IMR-90 (cell line): ENCODE results near the gene MIA2. TPM values are rescaled to one million over a fixed set of nuclear protein-coding genes. Genes with fewer than 3 reads are reported as not detected.

ENCODE experiments used
- ATAC-seq: fragments of 200-7000 bp; cut with Tn5 transposase; 2 replicates; pipeline ENCODE4 v1.9.1; 2020; ENCODE audit warnings: low read depth, mild to moderate bottlenecking, moderate library complexity
- BruUV-seq: library from RNA; stranded (reverse); fragments of 400-500 nt; replicated peaks from 2 replicates; lab custom pipeline; 2021; lab: Mats Ljungman, UMichigan
- CTCF ChIA-PET: fragments of 300-600 bp; formaldehyde crosslinking; extraction: SDS; loops from one replicate; lab custom pipeline; 2021; ENCODE audit warnings: antibody characterized with exemption; lab: Yijun Ruan, JAX
- POLR2A ChIA-PET: fragments of 300-600 bp; sonication (Branson Sonifier 250); formaldehyde crosslinking; loops from one replicate; lab custom pipeline; 2022; ENCODE audit warnings: antibody characterized with exemption; ENCODE audit not compliant: unreplicated experiment; lab: Charles Lee
- DNase-seq: peaks from one replicate; pipeline ENCODE4 v3.0.0; 2013
- H2AFZ ChIP-seq: replicated peaks from 2 replicates; pipeline ENCODE3; 2013; ENCODE audit warnings: low read length, mild to moderate bottlenecking; ENCODE audit not compliant: poor library complexity
- H2AK5ac ChIP-seq: 2 replicates; pipeline ENCODE4 v1.6.1; 2013; ENCODE audit warnings: low read depth, low read length, inconsistent platforms
- H2AK9ac ChIP-seq: replicated peaks from 2 replicates; pipeline ENCODE3; 2013; ENCODE audit warnings: mild to moderate bottlenecking, low read depth, low read length, moderate library complexity; ENCODE audit not compliant: poor library complexity
- H2BK120ac ChIP-seq: 2 replicates; pipeline ENCODE4 v1.6.1; 2013; ENCODE audit warnings: low read depth, low read length, inconsistent platforms
- H2BK15ac ChIP-seq: 3 replicates; pipeline ENCODE4 v1.6.1; 2013; ENCODE audit warnings: low read depth, low read length, inconsistent platforms
- H2BK20ac ChIP-seq: 2 replicates; pipeline ENCODE4 v1.6.1; 2013; ENCODE audit warnings: low read depth, mild to moderate bottlenecking, inconsistent platforms, low read length, moderate library complexity
- H2BK5ac ChIP-seq: 2 replicates; pipeline ENCODE4 v1.6.1; 2013; ENCODE audit warnings: mild to moderate bottlenecking, low read depth, low read length, inconsistent platforms; ENCODE audit not compliant: poor library complexity, severe bottlenecking
- H3K14ac ChIP-seq: replicated peaks from 2 replicates; pipeline ENCODE4 v1.6.1; 2013; ENCODE audit warnings: low read depth, low read length, inconsistent platforms
- H3K18ac ChIP-seq: 2 replicates; pipeline ENCODE4 v1.6.1; 2013; ENCODE audit warnings: low read depth, low read length, control low read depth
- H3K23ac ChIP-seq: 2 replicates; pipeline ENCODE4 v1.6.1; 2013; ENCODE audit warnings: low read depth, low read length, inconsistent platforms
- H3K27ac ChIP-seq: 2 replicates; pipeline ENCODE4 v1.5.1; 2013; ENCODE audit warnings: mild to moderate bottlenecking, control low read depth, low read length; ENCODE audit not compliant: insufficient read depth
- H3K27me3 ChIP-seq: 2 replicates; pipeline ENCODE4 v1.6.1; 2013; ENCODE audit warnings: low read length; ENCODE audit not compliant: control insufficient read depth, insufficient read depth
- H3K36me3 ChIP-seq: 2 replicates; pipeline ENCODE4 v1.6.1; 2013; ENCODE audit warnings: low read length, mixed read lengths; ENCODE audit not compliant: control insufficient read depth, insufficient read depth
- H3K4ac ChIP-seq: 2 replicates; pipeline ENCODE4 v1.6.1; 2013; ENCODE audit warnings: low read depth, low read length, inconsistent platforms
- H3K4me1 ChIP-seq: 2 replicates; pipeline ENCODE4 v1.6.1; 2013; ENCODE audit warnings: low read length, mixed read lengths; ENCODE audit not compliant: control insufficient read depth, insufficient read depth
- H3K4me2 ChIP-seq: 2 replicates; pipeline ENCODE4 v1.6.1; 2013; ENCODE audit warnings: low read depth, mild to moderate bottlenecking, control low read depth, low read length, moderate library complexity
- H3K4me3 ChIP-seq: 2 replicates; pipeline ENCODE4 v1.5.1; 2013; ENCODE audit warnings: low read depth, mild to moderate bottlenecking, control low read depth, low read length, moderate library complexity; ENCODE audit not compliant: insufficient read depth
- H3K56ac ChIP-seq: 2 replicates; pipeline ENCODE4 v1.6.1; 2013; ENCODE audit warnings: low read length, inconsistent platforms; ENCODE audit not compliant: insufficient read depth; ENCODE audit errors: extremely low read depth
- H3K79me1 ChIP-seq, 2 experiments: 2 replicates each; pipeline ENCODE4 v1.6.1; 2013; ENCODE audit warnings: low read length in 2 of 2, inconsistent platforms in 1 of 2, low read depth in 1 of 2
- H3K9ac ChIP-seq: 2 replicates; pipeline ENCODE4 v1.6.1; 2013; ENCODE audit warnings: low read depth, low read length, control low read depth
- H3K9me1 ChIP-seq: 2 replicates; pipeline ENCODE4 v1.6.1; 2013; ENCODE audit warnings: low read length, inconsistent platforms; ENCODE audit not compliant: insufficient read depth
- H3K9me3 ChIP-seq: 2 replicates; pipeline ENCODE4 v1.6.1; 2013; ENCODE audit warnings: low read length; ENCODE audit not compliant: control insufficient read depth, insufficient read depth
- H4K20me1 ChIP-seq: 2 replicates; pipeline ENCODE4 v1.6.1; 2013; ENCODE audit warnings: low read length, inconsistent platforms; ENCODE audit not compliant: insufficient read depth
- H4K5ac ChIP-seq: 2 replicates; pipeline ENCODE4 v1.6.1; 2013; ENCODE audit warnings: mild to moderate bottlenecking, low read depth, low read length, control low read depth
- H4K8ac ChIP-seq, 2 experiments: 2 replicates each; pipeline ENCODE4 v1.6.1; 2013; ENCODE audit warnings: low read depth in 2 of 2, low read length in 2 of 2, control low read depth in 1 of 2, inconsistent platforms in 1 of 2
- H4K91ac ChIP-seq: 2 replicates; pipeline ENCODE4 v1.6.1; 2013; ENCODE audit warnings: low read depth, low read length, inconsistent platforms; ENCODE audit not compliant: insufficient read depth
- BHLHE40 ChIP-seq: fragments of 150-350 bp; IDR thresholded peaks from 2 replicates; pipeline ENCODE4 v1.6.1; 2016; ENCODE audit warnings: mild to moderate bottlenecking, low read depth, low read length
- CEBPB ChIP-seq: IDR thresholded peaks from 2 replicates; pipeline ENCODE4 v1.6.1; 2012; ENCODE audit warnings: low read depth, low read length, improper control_type of control experiment
- FOS ChIP-seq: fragments of 150-350 bp; IDR thresholded peaks from 2 replicates; pipeline ENCODE4 v1.6.1; 2016; ENCODE audit warnings: low read depth, low read length
- MAZ ChIP-seq: IDR thresholded peaks from 2 replicates; pipeline ENCODE4 v1.6.1; 2012; ENCODE audit warnings: low read depth, mild to moderate bottlenecking, low read length, improper control_type of control experiment, moderate library complexity, borderline replicate concordance
- NFE2L2 ChIP-seq: fragments of 150-350 bp; IDR thresholded peaks from 2 replicates; pipeline ENCODE4 v1.6.1; 2016; ENCODE audit warnings: low read depth, mild to moderate bottlenecking, low read length
- POLR2A ChIP-seq: IDR thresholded peaks from 2 replicates; pipeline ENCODE4 v1.6.1; 2012; ENCODE audit warnings: mild to moderate bottlenecking, low read depth, low read length
- RCOR1 ChIP-seq: IDR thresholded peaks from 2 replicates; pipeline ENCODE4 v1.6.1; 2012; ENCODE audit warnings: mild to moderate bottlenecking, low read length, improper control_type of control experiment; ENCODE audit not compliant: insufficient replicate concordance
- RFX5 ChIP-seq: IDR thresholded peaks from 2 replicates; pipeline ENCODE4 v1.8.0; 2012; ENCODE audit warnings: low read depth, mild to moderate bottlenecking, low read length, moderate library complexity
- SMC3 ChIP-seq: fragments of 150-350 bp; IDR thresholded peaks from 2 replicates; pipeline ENCODE4 v1.6.1; 2016; ENCODE audit warnings: low read depth, mild to moderate bottlenecking, antibody characterized with exemption, low read length, moderate library complexity
- USF2 ChIP-seq: fragments of 150-350 bp; IDR thresholded peaks from 2 replicates; pipeline ENCODE4 v1.6.1; 2017; ENCODE audit warnings: mild to moderate bottlenecking, antibody characterized with exemption, low read length, low read depth
- WGBS, 2 experiments: methylation state at CpG; one replicate each; pipeline versions ENCODE4 v1.1.5 to v1.1.7; 2013; ENCODE audit warnings: missing lambda C conversion rate in 2 of 2; ENCODE audit not compliant: insufficient read length in 1 of 2; ENCODE audit errors: extremely low coverage in 2 of 2; 5-methylcytosine and 5-hydroxymethylcytosine counted together
- dilution Hi-C: fragments of 300-500 bp; cut with HindIII; formaldehyde crosslinking; loops from one replicate; pipeline ENCODE4 v1.14.3; 2018; ENCODE audit warnings: low sequenced_read_pairs; ENCODE audit not compliant: unreplicated experiment
- in situ Hi-C: fragments of 300-500 bp; cut with MboI; formaldehyde crosslinking; loops from 3 replicates; pipeline ENCODE4 v1.14.3; 2019; ENCODE audit warnings: low sequenced_read_pairs, inconsistent platforms, mixed read lengths
- intact Hi-C: fragments of 100-400 bp; cut with micrococcal nuclease; formaldehyde crosslinking; loops from 2 replicates; pipeline ENCODE4 v1.10.0; 2022
- polyA plus RNA-seq, 3 experiments: library from polyadenylated mRNA; depleted of rRNA; stranded (reverse); fragments of >200 nt; gene quantifications; 2 replicates each; pipeline ENCODE4 v1.2.3, GENCODE V29; 2012; ENCODE audit warnings: low replicate concordance in 1 of 3
- total RNA-seq: library from RNA; depleted of rRNA; stranded (reverse); fragments of >200 nt; gene quantifications from 2 replicates; pipeline ENCODE4 v1.2.3, GENCODE V29; 2012
- TF ChIP-seq, protein P1 (sequence below): conservative IDR thresholded peaks from 2 replicates; pipeline ENCODE4 v1.5.1; 2012; ENCODE audit warnings: mild to moderate bottlenecking, low read depth, low read length, improper control_type of control experiment

The MIA2 gene
- total and polyA plus RNA-seq, 2 of the 4 experiments (the other 2 are of a cell fraction): 3.9 to 6.8 TPM

GRCh38 chr14:39266525-39266870, 32.8 kb downstream of the MIA2 start:
- peak overlapping the region; percentile 90 to 96 for H4K8ac ChIP-seq
- ChIA-PET POLR2A (interaction anchor here (0.6 kb wide), 1 partner anchor 45 kb away, joined by 6 read pairs; no protein-coding TSS in a partner anchor), CTCF (no interaction called here)
- peak; percentile 34 for DNase-seq
- peak overlapping the region; percentile 39 for H3K18ac ChIP-seq
- peak overlapping the region; percentile 56 for H2AK5ac ChIP-seq
- ATAC-seq: peak; percentile 64
- peak overlapping the region; percentile 82 for H3K56ac ChIP-seq
- peak overlapping the region; percentile 90 for H2BK120ac ChIP-seq
- peak overlapping the region; percentile 83 for H3K4me2 ChIP-seq
- H3K9ac ChIP-seq: peak overlapping the region; percentile 89
- no peaks in the 10 kb centered on the region for H3K9me1 ChIP-seq
- peak overlapping the region; percentile 91 for H4K91ac ChIP-seq
- no TSS peak for BruUV-seq
- H2BK5ac ChIP-seq: peak overlapping the region; percentile 96
- peak overlapping the region; percentile 8; the same call in 1 of the 2 replicates for H2BK20ac ChIP-seq
- H2BK15ac ChIP-seq: peak overlapping the region; percentile 42; the same call in 1 of the 3 replicates
- peak overlapping the region; percentile 88 for H4K5ac ChIP-seq
- 0% methylated on average over 10 of the region's 31 CpGs; no CpG with 5 or more reads in 1 of the 2 experiments for WGBS, 2 experiments
- peaks cover 2% of the 10 kb centered on the region; the same call in 1 of the 2 replicates for H4K20me1 ChIP-seq
- H2AFZ ChIP-seq: peak overlapping the region; percentile 100
- TF ChIP-seq FOS: no peak
- TF ChIP-seq, protein P1, sequence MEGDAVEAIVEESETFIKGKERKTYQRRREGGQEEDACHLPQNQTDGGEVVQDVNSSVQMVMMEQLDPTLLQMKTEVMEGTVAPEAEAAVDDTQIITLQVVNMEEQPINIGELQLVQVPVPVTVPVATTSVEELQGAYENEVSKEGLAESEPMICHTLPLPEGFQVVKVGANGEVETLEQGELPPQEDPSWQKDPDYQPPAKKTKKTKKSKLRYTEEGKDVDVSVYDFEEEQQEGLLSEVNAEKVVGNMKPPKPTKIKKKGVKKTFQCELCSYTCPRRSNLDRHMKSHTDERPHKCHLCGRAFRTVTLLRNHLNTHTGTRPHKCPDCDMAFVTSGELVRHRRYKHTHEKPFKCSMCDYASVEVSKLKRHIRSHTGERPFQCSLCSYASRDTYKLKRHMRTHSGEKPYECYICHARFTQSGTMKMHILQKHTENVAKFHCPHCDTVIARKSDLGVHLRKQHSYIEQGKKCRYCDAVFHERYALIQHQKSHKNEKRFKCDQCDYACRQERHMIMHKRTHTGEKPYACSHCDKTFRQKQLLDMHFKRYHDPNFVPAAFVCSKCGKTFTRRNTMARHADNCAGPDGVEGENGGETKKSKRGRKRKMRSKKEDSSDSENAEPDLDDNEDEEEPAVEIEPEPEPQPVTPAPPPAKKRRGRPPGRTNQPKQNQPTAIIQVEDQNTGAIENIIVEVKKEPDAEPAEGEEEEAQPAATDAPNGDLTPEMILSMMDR: no peak
- no peak for TF ChIP-seq CEBPB
- no peak for TF ChIP-seq NFE2L2
- TF ChIP-seq RFX5: no peak
- 0 out of 2 replicates have a peak, but pooled peaks have one; percentile 7 for TF ChIP-seq USF2
- TF ChIP-seq RCOR1: no peak
- TF ChIP-seq MAZ: peak; percentile 4; the same call in 1 of the 2 replicates
- 0 out of 2 replicates have a peak, but pooled peaks have one; percentile 24 for TF ChIP-seq POLR2A
- TF ChIP-seq BHLHE40: peak; percentile 28; the same call in 1 of the 2 replicates
- TF ChIP-seq SMC3: no peak
- H3K4me3 ChIP-seq: peak overlapping the region; percentile 70
- H3K9me3 ChIP-seq: no peaks in the 10 kb centered on the region
- dilution Hi-C loops: no loop called here
- peak overlapping the region; percentile 99 for H3K23ac ChIP-seq
- in situ Hi-C loops: no loop called here
- H3K79me1 ChIP-seq: peaks cover 5 to 29% of the 10 kb centered on the region in 2 experiments; a peak in 3 of 4 replicates
- peak overlapping the region; percentile 95 for H3K27ac ChIP-seq
- no peaks in the 10 kb centered on the region for H3K36me3 ChIP-seq
- H3K14ac ChIP-seq: peak overlapping the region; percentile 99
- H3K27me3 ChIP-seq: no peaks in the 10 kb centered on the region
- H2AK9ac ChIP-seq: peak overlapping the region; percentile 98
- peaks cover 2% of the 10 kb centered on the region; the same call in 1 of the 2 replicates for H3K4me1 ChIP-seq
- intact Hi-C loops: loop anchor here (2.0 to 10.0 kb wide), 3 partner anchors 96 to 166 kb away; partner anchors contain the start of genes FBXO33, SEC23A and TRAPPC6B
- peak overlapping the region; percentile 97 for H3K4ac ChIP-seq
